Body of pancreas (tissue), 4 donors: ENCODE measurements around the gene CRIM1. TPM values are rescaled to one million over a fixed set of nuclear protein-coding genes. Genes with fewer than 3 reads are reported as not detected.

ENCODE experiments used
- ATAC-seq: fragments of 150-250 bp; one replicate; pipeline ENCODE4 v1.9.1; 2016
- DNase-seq, 4 donors: peaks; one replicate each; pipeline ENCODE4 v3.0.0-alpha.2; 2019
- H3K27ac ChIP-seq, 4 donors: fragments of 200-600 bp; sonication (generic); 1 replicate in 3 of 4; 2 replicates in 1 of 4; pipeline versions ENCODE4 v1.5.1 to v1.6.1; 2016 to 2019; ENCODE audit warnings: mild to moderate bottlenecking in 1 of 4, mixed read lengths in 1 of 4, moderate library complexity in 1 of 4
- H3K27me3 ChIP-seq, 2 donors: fragments of 200-600 bp; sonication (generic); one replicate each; pipeline ENCODE4 v1.6.0; 2016; ENCODE audit warnings: mild to moderate bottlenecking in 1 of 2
- H3K36me3 ChIP-seq, 2 donors: fragments of 200-600 bp; sonication (generic); replicated peaks in 1 of 2; 2 replicates each; pipeline ENCODE4 v1.5.1; 2016; ENCODE audit warnings: low read depth in 2 of 2; ENCODE audit not compliant: insufficient read depth in 1 of 2
- H3K4me1 ChIP-seq: fragments of 200-600 bp; sonication (generic); one replicate; pipeline ENCODE4 v1.6.0; 2016
- H3K4me3 ChIP-seq, 2 donors: fragments of 200-600 bp; sonication (generic); 1 replicate in 1 of 2; 2 replicates in 1 of 2; pipeline ENCODE4 v1.5.1; 2016 to 2019
- H3K9me3 ChIP-seq, 3 donors: fragments of 200-600 bp; sonication (generic); 1 replicate in 2 of 3; 2 replicates in 1 of 3; pipeline ENCODE4 v1.5.1; 2016
- CTCF ChIP-seq, 7 experiments: fragments of 450-650 bp in 4 of 7; fragments of 200-600 bp in 3 of 7; sonication (generic) in 3 of 7; IDR thresholded peaks; one replicate each; pipeline ENCODE4 v1.5.1; 2016 to 2019; ENCODE audit warnings: antibody characterized with exemption in 7 of 7
- POLR2A ChIP-seq, 3 donors: fragments of 450-650 bp; IDR thresholded peaks; one replicate each; pipeline ENCODE4 v1.6.1; 2016; ENCODE audit warnings: antibody characterized with exemption in 3 of 3, mild to moderate bottlenecking in 2 of 3
- WGBS, 2 donors: methylation state at CpG; one replicate each; pipeline ENCODE4 v1.1.5; 2017; 5-methylcytosine and 5-hydroxymethylcytosine counted together
- intact Hi-C: fragments of 100-400 bp; cut with DNase I; formaldehyde crosslinking; loops from one replicate; pipeline ENCODE4 v1.15.1; 2023
- total RNA-seq, 2 donors: library from RNA; depleted of rRNA; stranded (reverse); fragments of >200 nt; gene quantifications; one replicate each; pipeline ENCODE4 v1.1.0, GENCODE V29; 2016

CRIM1 gene
- total RNA-seq, 2 donors from 2014 or later, result 41.5 to 64.6 TPM

GRCh38 chr2:36473230-36473629 lies 117.7 kb downstream of the CRIM1 start:
- no peaks in the 10 kb centered on the region for H3K27me3 ChIP-seq
- intact Hi-C loops, result no loop called here
- H3K27ac ChIP-seq, result no peak overlapping the region
- DNase-seq (no peak), ATAC-seq (no peak)
- TF ChIP-seq POLR2A (IDR thresholded peaks at IDR 0.05) (no peak), CTCF (IDR thresholded peaks at IDR 0.05) (no peak)
- H3K4me1 ChIP-seq, result peaks cover 5% of the 10 kb centered on the region
- no peaks in the 10 kb centered on the region for H3K36me3 ChIP-seq
- H3K4me3 ChIP-seq, result no peak overlapping the region
- H3K9me3 ChIP-seq, result no peaks in the 10 kb centered on the region
- WGBS, 2 donors, result 63 to 72% methylated on average over 2 of the region's 2 CpGs

- Histone ChIP-seq H3K4me1 (peaks cover 5% of the 10 kb centered on the region), H3K4me3 (no peak overlapping the region), H3K36me3 (no peaks in the 10 kb centered on the region), H3K27ac (no peak overlapping the region), H3K27me3 (no peaks in the 10 kb centered on the region), H3K9me3 (no peaks in the 10 kb centered on the region)
- TF ChIP-seq CTCF (IDR thresholded peaks at IDR 0.05), result no peak
- no peak for TF ChIP-seq POLR2A (IDR thresholded peaks at IDR 0.05)
- no peak for DNase-seq
- no peak for ATAC-seq
- intact Hi-C loops, result no loop called here
Observed at GRCh38 chr2:36476411-36476810, 120.8 kb downstream of the CRIM1 start.

GRCh38 chr2:36477315-36477714 lies 121.7 kb downstream of the CRIM1 start:
- Histone ChIP-seq H3K27me3 (no peaks in the 10 kb centered on the region), H3K4me1 (peaks cover 12% of the 10 kb centered on the region), H3K4me3 (no peak overlapping the region), H3K27ac (peak overlapping the region in 1 of 4 donors; percentile 32), H3K36me3 (no peaks in the 10 kb centered on the region), H3K9me3 (no peaks in the 10 kb centered on the region)
- 60 to 73% methylated on average over 4 of the region's 4 CpGs for WGBS, 2 donors
- no peak for TF ChIP-seq CTCF (IDR thresholded peaks at IDR 0.05)
- no peak for TF ChIP-seq POLR2A (IDR thresholded peaks at IDR 0.05)
- intact Hi-C loops, result no loop called here
- no peak for ATAC-seq
- DNase-seq, result no peak

- Histone ChIP-seq H3K27me3 (no peaks in the 10 kb centered on the region), H3K4me1 (peaks cover 16% of the 10 kb centered on the region), H3K36me3 (no peaks in the 10 kb centered on the region), H3K27ac (peak overlapping the region in 1 of 4 donors; percentile 32), H3K4me3 (no peak overlapping the region), H3K9me3 (no peaks in the 10 kb centered on the region)
- ATAC-seq, result no peak
- intact Hi-C loops, result no loop called here
- WGBS, 2 donors, result 33 to 64% methylated on average over 2 of the region's 2 CpGs
- DNase-seq, result no peak
- TF ChIP-seq CTCF (IDR thresholded peaks at IDR 0.05) (no peak), POLR2A (IDR thresholded peaks at IDR 0.05) (no peak)
Observed at GRCh38 chr2:36477746-36478145, 122.2 kb downstream of the CRIM1 start.

- peak in 3 of 4 donors; percentile 16 to 43 (median 17) for DNase-seq
Observed at GRCh38 chr2:36478332-36478738, 122.8 kb downstream of the CRIM1 start.

More at GRCh38 chr2:36478332-36478738, 122.8 kb downstream of the CRIM1 start:
- H3K27ac ChIP-seq, result peak overlapping the region in 1 of 4 donors; percentile 41
- intact Hi-C loops, result no loop called here
- H3K4me1 ChIP-seq, result peaks cover 19% of the 10 kb centered on the region
- H3K9me3 ChIP-seq, result no peaks in the 10 kb centered on the region
- H3K27me3 ChIP-seq, result no peaks in the 10 kb centered on the region
- 29 to 49% methylated on average over 4 of the region's 4 CpGs for WGBS, 2 donors
- H3K4me3 ChIP-seq, result no peak overlapping the region
- TF ChIP-seq CTCF (IDR thresholded peaks at IDR 0.05), result no peak
- TF ChIP-seq POLR2A (IDR thresholded peaks at IDR 0.05), result no peak
- no peaks in the 10 kb centered on the region for H3K36me3 ChIP-seq
- ATAC-seq, result peak; percentile 72
